DOHH2 (cell line): Measurements from ENCODE around the gene SMCR8.

Experiments
- H3F3A ChIP-seq: fragments of 200-600 bp; sonication (generic), shearing (Covaris generic); 2 replicates; pipeline ENCODE4 v1.6.0; 2016; ENCODE audit warnings: antibody characterized with exemption, mild to moderate bottlenecking; ENCODE audit not compliant: control insufficient read depth, insufficient read depth
- H3K27ac ChIP-seq: fragments of 200-600 bp; sonication (generic); 2 replicates; pipeline ENCODE4 v1.5.1; 2014; ENCODE audit warnings: low read depth, mild to moderate bottlenecking, low read length, moderate library complexity
- H3K27me3 ChIP-seq: fragments of 200-600 bp; sonication (generic); 2 replicates; pipeline ENCODE4 v1.6.1; 2014; ENCODE audit warnings: mild to moderate bottlenecking, low read length, mixed read lengths; ENCODE audit not compliant: control insufficient read depth
- H3K36me3 ChIP-seq: fragments of 200-600 bp; sonication (generic); 2 replicates; pipeline ENCODE4 v1.6.1; 2014; ENCODE audit warnings: mild to moderate bottlenecking, low read length, moderate library complexity, mixed read lengths; ENCODE audit not compliant: control insufficient read depth
- H3K4me1 ChIP-seq: fragments of 200-600 bp; sonication (generic); 2 replicates; pipeline ENCODE4 v1.6.1; 2014; ENCODE audit warnings: mild to moderate bottlenecking, low read length, mixed read lengths; ENCODE audit not compliant: control insufficient read depth
- H3K4me2 ChIP-seq: fragments of 200-600 bp; sonication (generic); 2 replicates; pipeline ENCODE4 v1.6.0; 2014; ENCODE audit warnings: mild to moderate bottlenecking, low read length, moderate library complexity
- H3K4me3 ChIP-seq: fragments of 200-600 bp; sonication (generic); 2 replicates; pipeline ENCODE4 v1.5.1; 2014; ENCODE audit warnings: mild to moderate bottlenecking, low read length, mixed read lengths
- H3K79me2 ChIP-seq: fragments of 200-600 bp; sonication (generic); 2 replicates; pipeline ENCODE4 v1.6.1; 2014; ENCODE audit warnings: mild to moderate bottlenecking, low read length, mixed read lengths; ENCODE audit not compliant: control insufficient read depth
- H3K9me2 ChIP-seq: fragments of 200-600 bp; sonication (generic); replicated peaks from 2 replicates; pipeline ENCODE4 v1.6.1; 2014; ENCODE audit warnings: mild to moderate bottlenecking, low read length, mixed read lengths; ENCODE audit not compliant: control insufficient read depth
- H3K9me3 ChIP-seq: fragments of 200-600 bp; sonication (generic); 2 replicates; pipeline ENCODE4 v1.6.1; 2014; ENCODE audit warnings: antibody characterized with exemption, low read length, mixed read lengths; ENCODE audit not compliant: control insufficient read depth, insufficient read depth
- H4K20me1 ChIP-seq: fragments of 200-600 bp; sonication (generic); 2 replicates; pipeline ENCODE4 v1.6.0; 2014; ENCODE audit warnings: low read depth, mild to moderate bottlenecking, antibody characterized with exemption, low read length, moderate library complexity; ENCODE audit not compliant: control insufficient read depth, insufficient read depth
- EZH2phosphoT487 ChIP-seq: fragments of 200-600 bp; sonication (generic); IDR thresholded peaks from 2 replicates; pipeline ENCODE4 v1.6.1; 2017; ENCODE audit warnings: borderline replicate concordance, mild to moderate bottlenecking, antibody characterized with exemption, low read length, moderate library complexity, mixed read lengths
- TF ChIP-seq, protein P1 (sequence below): fragments of 200-600 bp; sonication (generic); IDR thresholded peaks from one replicate; pipeline ENCODE4 v1.5.1; 2014; ENCODE audit warnings: antibody characterized with exemption, mild to moderate bottlenecking, low read depth, low read length; ENCODE audit not compliant: poor library complexity, severe bottlenecking

Gene SMCR8

GRCh38 chr17:18322522-18322921, 7.4 kb downstream of the SMCR8 start:
- peaks cover 45% of the 10 kb centered on the region for H3K79me2 ChIP-seq
- no peak overlapping the region for H3K27ac ChIP-seq
- H3K27me3 ChIP-seq: no peaks in the 10 kb centered on the region
- H3K4me3 ChIP-seq: no peak overlapping the region
- H3K9me2 ChIP-seq: no peaks in the 10 kb centered on the region
- no peaks in the 10 kb centered on the region for H3K9me3 ChIP-seq
- TF ChIP-seq EZH2phosphoT487: no peak
- TF ChIP-seq, protein P1, sequence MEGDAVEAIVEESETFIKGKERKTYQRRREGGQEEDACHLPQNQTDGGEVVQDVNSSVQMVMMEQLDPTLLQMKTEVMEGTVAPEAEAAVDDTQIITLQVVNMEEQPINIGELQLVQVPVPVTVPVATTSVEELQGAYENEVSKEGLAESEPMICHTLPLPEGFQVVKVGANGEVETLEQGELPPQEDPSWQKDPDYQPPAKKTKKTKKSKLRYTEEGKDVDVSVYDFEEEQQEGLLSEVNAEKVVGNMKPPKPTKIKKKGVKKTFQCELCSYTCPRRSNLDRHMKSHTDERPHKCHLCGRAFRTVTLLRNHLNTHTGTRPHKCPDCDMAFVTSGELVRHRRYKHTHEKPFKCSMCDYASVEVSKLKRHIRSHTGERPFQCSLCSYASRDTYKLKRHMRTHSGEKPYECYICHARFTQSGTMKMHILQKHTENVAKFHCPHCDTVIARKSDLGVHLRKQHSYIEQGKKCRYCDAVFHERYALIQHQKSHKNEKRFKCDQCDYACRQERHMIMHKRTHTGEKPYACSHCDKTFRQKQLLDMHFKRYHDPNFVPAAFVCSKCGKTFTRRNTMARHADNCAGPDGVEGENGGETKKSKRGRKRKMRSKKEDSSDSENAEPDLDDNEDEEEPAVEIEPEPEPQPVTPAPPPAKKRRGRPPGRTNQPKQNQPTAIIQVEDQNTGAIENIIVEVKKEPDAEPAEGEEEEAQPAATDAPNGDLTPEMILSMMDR: no peak
- H3K4me2 ChIP-seq: no peak overlapping the region
- no peaks in the 10 kb centered on the region for H3F3A ChIP-seq
- peaks cover 14% of the 10 kb centered on the region for H3K4me1 ChIP-seq
- 0 out of 2 replicates have a peak, but pooled peaks cover 4% of the 10 kb centered on the region for H4K20me1 ChIP-seq
- H3K36me3 ChIP-seq: peaks cover 70% of the 10 kb centered on the region

GRCh38 chr17:18323007-18323406, 7.9 kb downstream of the SMCR8 start:
- H3K79me2 ChIP-seq: peaks cover 40% of the 10 kb centered on the region

DNA sequence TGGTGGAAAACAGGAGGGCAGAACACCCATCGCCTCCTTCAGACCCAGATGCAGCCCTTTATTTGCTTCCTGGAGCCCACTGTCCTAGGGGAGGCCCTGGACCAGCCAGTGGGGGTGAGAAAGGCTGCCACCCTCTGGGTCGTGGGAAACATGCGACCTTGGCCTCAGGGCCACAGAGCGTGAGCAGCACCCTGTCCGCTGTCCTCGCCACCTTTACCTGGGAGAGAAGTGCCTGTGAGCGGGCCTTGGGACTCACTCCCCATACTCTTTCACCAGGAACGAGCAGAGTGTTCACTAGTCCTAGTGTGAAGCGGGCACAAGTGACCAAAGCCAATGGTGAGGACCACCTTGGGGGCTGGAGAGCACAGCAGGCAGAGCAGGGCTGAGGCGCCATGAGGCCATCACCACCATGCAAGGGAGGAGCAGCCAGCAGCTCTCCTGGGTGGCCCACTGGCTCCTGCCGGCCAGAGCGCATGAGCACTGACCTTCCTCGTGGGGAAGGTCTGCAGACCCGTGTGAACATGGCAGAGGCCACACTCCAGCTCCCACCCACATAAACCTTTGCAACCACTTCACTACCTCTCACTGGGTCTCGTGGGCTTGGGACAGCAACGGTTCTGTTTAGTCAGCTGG, 8.5 kb downstream of the SMCR8 start:
- no peak overlapping the region for H3K4me3 ChIP-seq
- peaks cover 8% of the 10 kb centered on the region; the same call in 1 of the 2 replicates for H3K4me1 ChIP-seq
- no peaks in the 10 kb centered on the region for H3K27me3 ChIP-seq
- no peak overlapping the region for H3K27ac ChIP-seq
- H3K79me2 ChIP-seq: peaks cover 34% of the 10 kb centered on the region
- H3F3A ChIP-seq: no peaks in the 10 kb centered on the region
- TF ChIP-seq, protein P1: no peak
- TF ChIP-seq EZH2phosphoT487: no peak
- H3K9me3 ChIP-seq: no peaks in the 10 kb centered on the region
- H3K9me2 ChIP-seq: no peaks in the 10 kb centered on the region
- H3K4me2 ChIP-seq: no peak overlapping the region
- H3K36me3 ChIP-seq: peaks cover 70% of the 10 kb centered on the region
- H4K20me1 ChIP-seq: no peaks in the 10 kb centered on the region

More at GRCh38 chr17:18323007-18323406, 7.9 kb downstream of the SMCR8 start:
- Histone ChIP-seq H3K36me3 (peaks cover 67% of the 10 kb centered on the region), H3K27me3 (no peaks in the 10 kb centered on the region), H3K9me3 (no peaks in the 10 kb centered on the region), H3K27ac (no peak overlapping the region), H3K9me2 (no peaks in the 10 kb centered on the region), H3K4me2 (no peak overlapping the region), H4K20me1 (no peaks in the 10 kb centered on the region), H3F3A (no peaks in the 10 kb centered on the region), H3K4me1 (peaks cover 9% of the 10 kb centered on the region), H3K4me3 (no peak overlapping the region)
- TF ChIP-seq EZH2phosphoT487: no peak
- TF ChIP-seq, protein P1: peak; percentile 31
